Right renal pelvis (tissue), 4 donors: ENCODE data around the gene MTMR4. TPM values are rescaled to one million over a fixed set of nuclear protein-coding genes. Genes with fewer than 3 reads are reported as not detected.
"Not testable (repeated sequence)": the region's sequence is repeated elsewhere in the genome, so short reads cannot be mapped to it uniquely, and the experiment has no call there.

ENCODE experiments used
- DNase-seq, 4 donors: peaks; one replicate each; pipeline ENCODE4 v3.0.0-alpha.2; 2013; ENCODE audit warnings: low read depth in 4 of 4, low spot score in 3 of 4, missing footprints in 1 of 4
- polyA plus RNA-seq, 4 donors: library from polyadenylated mRNA; unstranded; fragments of 120-200 nt; gene quantifications; one replicate each; pipeline ENCODE4 v1.2.1, GENCODE V29; 2013; ENCODE audit not compliant: insufficient read length in 4 of 4

Gene MTMR4
- polyA plus RNA-seq, 4 donors: 44.5 to 53.0 (median 45.1) TPM

GRCh38 chr17:58493506-58493905, 20.9 kb downstream of the MTMR4 start:
- no peak for DNase-seq

GRCh38 chr17:58492238-58493121, 22.0 kb downstream of the MTMR4 start:
- DNase-seq: no peak

- DNase-seq: no peak
Measured at GRCh38 chr17:58491510-58492045, 22.9 kb downstream of the MTMR4 start.

GRCh38 chr17:58488428-58488890, 26.0 kb downstream of the MTMR4 start:
- no peak for DNase-seq

- DNase-seq: peak; percentile 13 to 33 (median 20)
Measured at GRCh38 chr17:58487589-58488427, 26.6 kb downstream of the MTMR4 start, which contains the start of gene HSF5. Gene HSF5, minus strand, starts transcription at chr17:58488408. Its CDS starts 134 bp downstream, at chr17:58488274.

GRCh38 chr17:58484600-58484999, 29.8 kb downstream of the MTMR4 start:
- DNase-seq: no peak

GRCh38 chr17:58481798-58482197, 32.6 kb downstream of the MTMR4 start:
- DNase-seq: not testable (repeated sequence)

- no peak for DNase-seq
Measured at GRCh38 chr17:58480090-58480489, 34.3 kb downstream of the MTMR4 start.

- DNase-seq: no peak
Measured at GRCh38 chr17:58476812-58477211, 37.6 kb downstream of the MTMR4 start.

- no peak for DNase-seq
Measured at GRCh38 chr17:58475985-58476384, 38.5 kb downstream of the MTMR4 start.

- no peak for DNase-seq
Measured at GRCh38 chr17:58470356-58470755, 44.1 kb downstream of the MTMR4 start.

- no peak for DNase-seq
Measured at GRCh38 chr17:58468944-58469343, 45.5 kb downstream of the MTMR4 start.

- no peak for DNase-seq
Measured at GRCh38 chr17:58455491-58455890, 58.9 kb downstream of the MTMR4 start.

GRCh38 chr17:58452738-58453137, 61.7 kb downstream of the MTMR4 start:
- DNase-seq: no peak

- DNase-seq: peak in 3 of 4 donors; percentile 23 to 44 (median 40)
Measured at GRCh38 chr17:58447039-58447975, 67.1 kb downstream of the MTMR4 start.

- no peak for DNase-seq
Measured at GRCh38 chr17:58446086-58446485, 68.4 kb downstream of the MTMR4 start.
